Measurements from ENCODE around the gene HTR2A.

GRCh38 chr13:46797501-46798237, 99.2 kb downstream of the HTR2A start:
- TF ChIP-seq POLR2A (IDR thresholded peaks at IDR 0.05; ENCODE audit: low read depth, low read length), result no peak
- no peak for TF ChIP-seq EZH2 (IDR thresholded peaks at IDR 0.05; ENCODE audit: borderline replicate concordance, low read depth, low read length, severe bottlenecking)
- no peak for TF ChIP-seq MYC (IDR thresholded peaks at IDR 0.05; ENCODE audit: low read depth, low read length)
- TF ChIP-seq CTCF (IDR thresholded peaks at IDR 0.05; ENCODE audit: extremely low read depth in 1 of 2, insufficient read depth in 1 of 2, low read depth in 1 of 2, low read length in 2 of 2), result no peak
- no peak for TF ChIP-seq JUN (IDR thresholded peaks at IDR 0.05; ENCODE audit: borderline replicate concordance, insufficient read depth, insufficient read length, low read depth)
- TF ChIP-seq MAX (IDR thresholded peaks at IDR 0.05; ENCODE audit: insufficient read depth, insufficient read length), result no peak
- TF ChIP-seq FOS (IDR thresholded peaks at IDR 0.05; ENCODE audit: borderline replicate concordance, insufficient read depth, low read length), result no peak
